C4-2B (cell line): ENCODE results near the gene FBXL14.

ENCODE experiments used
- CTCF ChIP-seq: fragments of 450-650 bp; conservative IDR thresholded peaks from 2 replicates; pipeline ENCODE4 v1.5.1; 2017; ENCODE audit warnings: mild to moderate bottlenecking
- ZFX ChIP-seq: fragments of 450-650 bp; IDR thresholded peaks from 2 replicates; pipeline ENCODE4 v1.6.1; 2017

GRCh38 chr12:1536817-1537216 lies 57.6 kb downstream of the FBXL14 start:
- TF ChIP-seq CTCF (no peak), ZFX (no peak)
